CD4-positive, alpha-beta T cell treated with Interleukin-1 beta for 1 hour (primary cell): ENCODE measurements around the gene SPATA31A5.
"Not testable (repeated sequence)": the region's sequence is repeated elsewhere in the genome, so short reads cannot be mapped to it uniquely, and the experiment has no call there.

ENCODE experiments used
- DNase-seq, 2 donors: peaks; one replicate each; pipeline ENCODE4 v3.0.0-alpha.2; 2020 to 2022

SPATA31A5 gene

DNA sequence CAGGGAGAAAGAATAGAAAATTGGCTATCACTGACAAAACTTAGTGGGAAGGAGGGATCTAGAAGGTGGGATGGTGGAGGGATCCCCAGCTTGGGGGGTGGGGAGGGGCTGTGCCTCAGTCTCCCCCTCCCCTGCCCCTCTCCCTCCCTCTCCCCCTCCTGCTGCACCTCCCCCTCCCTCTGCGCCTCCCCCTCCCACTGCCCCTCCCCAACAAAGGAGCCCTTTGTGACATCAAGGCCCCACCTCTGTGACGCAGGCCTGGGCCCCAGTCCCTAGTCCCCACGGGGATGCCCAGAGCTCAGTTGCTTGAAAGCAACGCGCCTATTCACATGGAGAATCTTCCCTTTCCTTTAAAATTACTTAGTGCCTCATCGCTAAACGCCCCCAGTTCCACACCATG lies at the start of gene SPATA31A5:
Gene SPATA31A5 (plus strand): TSS at position 301 of the 400 bp plus-strand sequence. CDS start 29 bp downstream, at position 330.
- DNase-seq, result not testable (repeated sequence)

GRCh38 chr9:60962990-60963350 lies 48.8 kb downstream of the SPATA31A5 start:
- DNase-seq, result not testable (repeated sequence)

GRCh38 chr9:60966382-60966781 lies 52.2 kb downstream of the SPATA31A5 start:
- DNase-seq, result not testable (repeated sequence)
